GM18951 (cell line): Measurements from ENCODE around the gene STK10.

Experiments used
- POLR2A ChIP-seq: IDR thresholded peaks from 4 replicates; pipeline ENCODE4 v1.6.1; 2011; ENCODE audit warnings: mild to moderate bottlenecking; ENCODE audit not compliant: insufficient read length, insufficient read depth; ENCODE audit errors: extremely low read depth
- in situ Hi-C: fragments of 300-500 bp; cut with MboI; formaldehyde crosslinking; loops from one replicate; pipeline ENCODE4 v1.12.0; 2022; ENCODE audit warnings: low sequenced_read_pairs, mixed read lengths, inconsistent platforms; ENCODE audit not compliant: unreplicated experiment

The STK10 gene

DNA sequence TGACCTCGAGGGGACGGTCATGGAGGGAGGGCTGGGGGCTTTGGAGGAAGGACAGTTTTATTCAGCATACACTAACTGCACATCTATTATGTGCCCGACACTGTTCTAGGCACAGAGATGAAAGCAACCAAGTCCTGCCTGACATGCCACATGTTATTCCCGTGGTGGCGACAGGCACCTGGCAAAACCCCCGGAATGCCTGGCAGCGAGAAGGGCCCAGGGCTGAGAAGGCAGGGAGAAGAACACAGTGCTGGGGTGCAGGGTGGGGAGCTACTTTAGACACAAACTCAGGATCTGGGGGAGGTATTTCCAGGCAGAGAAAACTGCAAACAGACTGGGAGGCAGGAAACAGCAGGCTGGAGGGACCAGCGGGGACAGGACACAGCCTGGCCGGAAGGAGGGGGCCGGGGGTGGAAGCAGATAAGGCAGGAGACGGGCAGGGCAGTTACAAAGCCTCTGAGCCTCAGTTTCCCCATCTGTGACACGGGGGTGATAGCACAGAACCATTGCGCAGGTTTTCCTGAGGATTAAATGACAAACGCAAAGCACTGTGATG, 77.7 kb downstream of the STK10 start:
- no peak for TF ChIP-seq POLR2A
- in situ Hi-C loops: loop anchor here (10.0 kb wide), 1 partner anchor 174 kb away; the partner anchor contains the start of gene UBTD2

DNA sequence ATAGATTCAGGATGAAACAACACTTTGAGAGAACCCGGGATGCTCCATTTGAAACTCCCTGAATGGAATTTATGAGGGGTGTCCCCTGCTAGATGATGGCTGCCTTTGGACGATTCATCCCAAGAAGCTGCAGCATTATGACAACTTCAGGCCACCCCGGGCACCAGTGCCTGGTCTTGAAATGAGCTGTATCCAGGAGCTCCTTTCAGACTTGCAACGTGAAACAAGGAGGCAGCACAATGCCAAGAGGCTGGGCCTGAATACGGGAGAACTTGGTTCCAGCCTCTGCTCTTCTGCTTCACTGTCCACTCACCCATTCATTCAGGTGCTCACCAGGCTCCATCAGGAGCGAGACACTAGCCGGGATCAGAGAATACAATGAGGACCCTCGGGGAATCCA, 78.3 kb downstream of the STK10 start:
- in situ Hi-C loops: loop anchor here (10.0 kb wide), 1 partner anchor 175 kb away; the partner anchor contains the start of gene UBTD2
- no peak for TF ChIP-seq POLR2A

DNA sequence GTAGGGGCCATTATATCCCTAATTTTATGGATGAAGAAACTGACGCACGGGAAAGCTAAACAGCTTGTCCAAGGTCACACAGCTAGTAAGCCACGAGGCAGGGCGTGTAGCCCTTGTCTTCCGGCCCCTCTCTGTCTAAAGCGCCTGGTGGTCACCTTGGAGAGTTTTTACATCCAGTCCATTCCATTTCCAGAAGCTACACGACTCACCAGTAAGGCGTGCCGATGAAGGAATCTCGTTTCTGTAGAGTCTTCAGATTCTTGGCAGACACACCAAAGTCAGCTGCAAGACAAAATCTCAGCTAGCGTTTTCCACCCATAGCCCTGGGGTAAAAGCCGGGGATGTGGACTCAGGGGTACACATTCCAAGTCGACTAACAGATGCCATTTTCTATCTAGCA, 80.5 kb downstream of the STK10 start:
- in situ Hi-C loops: no loop called here

DNA sequence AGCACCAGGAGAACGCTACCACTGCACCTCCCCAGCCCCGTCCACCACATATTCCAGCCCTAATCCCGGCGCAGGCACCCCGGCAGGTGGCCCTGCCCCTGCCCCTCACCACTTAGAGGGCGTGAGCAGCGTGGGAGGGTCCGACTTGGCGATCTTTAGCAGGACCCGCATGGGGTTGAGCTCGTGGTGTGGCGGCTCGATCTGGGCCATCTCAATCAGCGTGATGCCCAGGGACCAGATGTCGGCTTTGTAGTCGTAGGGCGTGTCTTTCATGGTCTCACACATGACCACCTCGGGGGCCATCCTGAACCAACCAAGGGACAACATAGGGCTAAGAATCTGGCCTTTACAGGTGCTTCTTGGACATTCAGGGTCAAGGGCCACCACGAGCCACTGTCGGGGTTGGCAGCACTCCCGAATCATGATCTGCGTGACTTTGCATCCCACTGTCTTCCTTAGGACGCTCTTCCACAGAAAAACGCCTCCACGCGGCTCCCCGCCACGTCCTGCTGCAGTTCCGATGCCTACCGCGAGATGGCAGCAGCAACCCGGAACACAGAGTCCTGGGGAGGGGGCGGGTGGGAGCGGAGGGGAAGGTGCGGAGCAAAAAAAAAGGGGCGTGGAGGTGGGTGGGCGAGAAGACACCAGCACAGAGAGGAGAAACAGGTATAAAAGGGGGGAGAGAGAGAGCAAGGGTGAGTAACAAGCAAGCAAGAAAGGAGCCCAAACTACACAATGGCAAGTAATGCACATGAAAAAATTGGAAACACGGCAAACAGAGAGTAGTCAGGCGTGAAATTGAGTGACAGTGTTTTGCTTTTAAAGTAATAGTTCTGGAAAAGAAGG, 81.3 kb downstream of the STK10 start:
- no peak for TF ChIP-seq POLR2A
- in situ Hi-C loops: no loop called here

More for the DNA sequence above, 80.5 kb downstream of the STK10 start:
- no peak for TF ChIP-seq POLR2A

DNA sequence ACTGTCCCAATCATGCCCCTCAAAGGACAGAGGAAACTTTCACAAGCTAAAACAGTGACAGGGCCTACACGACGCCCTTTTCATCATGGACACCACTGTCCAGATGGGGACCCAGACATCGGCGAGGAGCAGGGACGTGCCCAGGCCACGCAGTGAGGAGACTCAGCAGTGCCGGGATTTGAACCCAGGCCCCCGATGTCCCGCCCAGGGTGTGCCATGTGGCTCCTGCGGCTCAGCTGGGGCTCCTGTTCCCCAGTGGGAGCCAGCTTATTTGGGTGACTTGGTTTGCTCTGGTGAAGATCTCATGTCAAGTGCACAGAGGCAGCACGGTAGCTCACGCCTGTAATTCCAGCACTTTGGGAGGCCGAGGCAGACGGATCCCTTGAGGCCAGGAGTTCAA, 82.2 kb downstream of the STK10 start:
- in situ Hi-C loops: no loop called here
- TF ChIP-seq POLR2A: no peak

DNA sequence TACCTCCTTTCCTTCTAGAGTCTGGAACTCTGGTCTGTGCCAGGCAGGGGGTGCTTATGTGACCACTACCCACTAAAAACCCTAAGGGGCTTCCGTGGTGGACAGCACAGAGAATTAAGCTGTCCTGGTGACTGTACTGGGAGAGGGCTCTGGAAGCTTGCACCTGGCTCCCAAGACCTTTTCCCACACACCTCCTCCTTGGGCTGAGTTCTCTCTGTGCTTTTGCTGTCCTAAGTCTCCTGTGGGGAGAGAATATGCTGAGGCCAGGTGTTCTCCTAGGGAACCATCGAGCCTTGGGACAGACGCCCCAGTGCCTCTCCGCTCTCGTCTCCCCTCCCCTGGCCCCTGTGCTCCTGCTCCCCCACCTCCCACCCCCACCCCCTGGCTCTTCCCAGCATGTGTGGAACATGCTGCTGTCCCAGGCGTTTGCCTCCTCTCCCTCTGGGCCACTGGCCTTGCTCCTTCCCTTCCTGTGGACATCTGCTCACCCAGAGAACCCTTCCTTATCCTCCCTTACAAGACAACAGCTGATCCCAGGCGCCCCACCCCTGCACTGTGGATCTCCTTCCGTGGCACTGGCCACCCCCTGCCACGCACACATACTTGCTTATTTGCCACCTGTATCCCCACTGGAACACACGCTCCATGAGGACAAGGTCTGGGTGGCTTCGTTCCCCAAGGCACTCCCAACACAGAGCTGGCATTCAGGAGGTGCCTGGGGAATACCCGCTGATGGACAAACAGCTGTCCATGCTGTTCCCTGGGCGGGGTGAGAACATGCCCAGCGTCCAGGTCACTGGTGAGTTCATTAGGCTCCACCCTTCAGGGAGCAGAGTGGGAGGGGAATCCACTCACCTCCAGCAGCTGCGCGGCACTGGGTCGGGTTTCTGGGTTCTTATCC, 83.0 kb downstream of the STK10 start:
- in situ Hi-C loops: no loop called here
- TF ChIP-seq POLR2A: no peak

DNA sequence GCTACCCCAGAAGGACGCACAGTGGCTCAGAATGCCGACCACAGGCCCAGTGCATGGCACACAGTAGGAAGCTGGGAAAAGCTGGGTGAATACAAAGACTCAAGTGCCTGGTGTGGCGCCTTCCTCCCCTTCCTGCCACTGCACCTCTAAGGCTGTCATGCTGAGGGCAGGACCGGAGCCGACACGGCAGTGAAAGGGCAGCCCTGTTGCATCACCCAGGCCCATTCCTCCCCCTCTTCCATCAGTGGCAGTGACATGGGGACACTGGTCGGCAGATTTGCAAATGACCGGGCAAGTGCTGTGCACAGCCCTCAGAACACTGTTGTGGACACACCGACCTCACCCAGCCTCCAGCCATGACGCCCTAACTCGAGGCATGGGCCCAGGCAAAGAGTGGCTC, 84.0 kb downstream of the STK10 start:
- in situ Hi-C loops: no loop called here
- TF ChIP-seq POLR2A: no peak

DNA sequence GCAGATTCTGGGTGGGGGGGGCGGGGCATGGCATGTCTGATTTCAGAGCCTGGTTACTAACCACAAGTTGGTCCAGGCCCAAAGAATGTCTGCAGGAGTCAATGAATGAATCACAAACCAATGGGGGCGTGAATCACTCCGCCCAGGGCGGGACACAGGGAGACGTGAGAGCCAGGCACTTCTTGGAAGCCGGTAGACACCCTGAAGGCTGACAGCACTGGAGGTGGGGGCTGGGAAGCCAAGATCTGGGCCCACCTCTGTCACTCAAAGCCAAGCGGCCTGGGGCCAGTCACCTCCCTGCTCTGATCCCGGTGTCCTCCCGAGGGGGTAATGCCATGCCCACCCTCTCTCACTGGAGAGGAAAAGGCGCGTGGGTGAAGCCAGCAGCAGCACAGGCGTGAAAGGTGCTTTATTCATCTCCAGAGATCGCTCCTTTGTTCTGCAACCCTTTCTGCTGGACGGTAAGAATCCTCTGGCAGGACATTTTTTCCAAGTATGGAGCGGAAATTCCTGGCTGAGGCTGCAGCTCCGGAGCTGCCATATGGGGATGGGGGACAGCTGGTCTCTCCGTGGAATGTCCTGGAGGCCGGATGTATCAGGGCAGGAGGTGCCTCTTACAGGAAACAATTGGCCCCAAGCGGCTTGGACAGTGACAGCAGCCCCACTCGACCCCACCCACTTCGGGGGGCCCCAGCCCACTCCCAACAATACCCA, 85.0 kb downstream of the STK10 start:
- TF ChIP-seq POLR2A: no peak
- in situ Hi-C loops: no loop called here

DNA sequence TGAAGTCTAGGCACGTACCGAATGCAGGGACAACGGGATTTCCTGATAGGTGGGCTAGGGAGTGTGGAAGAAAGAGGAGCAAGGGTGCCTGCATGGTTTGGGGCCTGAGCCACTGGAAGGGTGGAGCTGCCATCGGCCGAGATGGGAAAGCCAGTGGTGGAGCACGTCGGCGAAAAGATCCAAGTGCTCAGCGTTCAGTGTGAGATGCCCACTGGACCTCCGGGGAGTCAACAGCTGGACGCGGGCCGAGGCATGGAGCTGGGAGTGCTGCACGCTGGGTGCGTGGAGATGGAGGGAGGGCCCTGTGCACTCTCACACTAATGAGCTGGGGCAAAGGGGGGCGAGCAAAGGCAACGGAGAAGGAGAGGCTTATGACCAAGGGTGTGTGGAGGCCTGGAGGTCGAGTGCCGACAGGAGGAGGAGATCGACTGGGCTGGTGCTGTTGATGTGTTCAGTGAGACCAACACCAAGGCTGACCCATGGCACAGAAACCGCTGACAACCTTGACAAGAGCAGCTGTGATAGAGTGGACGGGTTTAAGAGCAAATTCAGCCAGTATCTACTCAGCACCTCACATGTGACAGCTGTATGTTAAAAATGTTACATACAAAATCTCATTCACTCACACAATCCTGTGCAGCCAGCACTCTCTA, 85.7 kb downstream of the STK10 start:
- in situ Hi-C loops: no loop called here
- TF ChIP-seq POLR2A: no peak

DNA sequence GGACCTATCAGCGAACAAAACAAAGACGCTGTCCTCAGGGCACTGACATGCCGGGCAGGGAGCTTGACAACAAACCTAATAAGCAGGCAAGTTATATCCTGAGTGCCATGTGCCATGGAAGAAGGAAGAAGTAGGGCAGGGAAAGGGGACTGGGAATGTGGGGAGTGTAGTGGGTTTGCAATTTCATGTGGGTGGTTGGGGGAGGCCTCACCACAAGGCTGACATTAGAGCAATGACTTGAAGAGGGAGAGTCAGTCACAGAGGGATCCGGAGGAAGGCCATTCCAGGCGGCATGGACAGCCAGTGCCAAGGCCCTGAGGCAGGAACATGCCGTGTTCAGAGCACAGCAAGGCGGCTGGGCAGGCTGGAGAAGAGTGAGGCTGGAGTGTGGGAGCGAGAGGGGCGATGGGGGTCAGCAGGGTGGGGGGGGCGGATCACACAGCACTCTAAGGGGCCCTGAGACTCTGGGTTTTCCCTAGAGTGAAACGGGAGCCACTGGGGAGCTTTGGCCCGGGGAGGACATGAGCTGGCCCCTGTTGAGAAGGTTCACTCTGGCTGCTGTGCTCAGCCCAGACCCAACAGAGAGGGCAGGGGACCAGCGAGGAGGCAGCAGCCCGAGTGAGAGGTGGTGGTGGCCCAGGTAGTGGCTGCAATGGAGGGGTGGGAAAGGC, 86.3 kb downstream of the STK10 start:
- in situ Hi-C loops: no loop called here
- no peak for TF ChIP-seq POLR2A

DNA sequence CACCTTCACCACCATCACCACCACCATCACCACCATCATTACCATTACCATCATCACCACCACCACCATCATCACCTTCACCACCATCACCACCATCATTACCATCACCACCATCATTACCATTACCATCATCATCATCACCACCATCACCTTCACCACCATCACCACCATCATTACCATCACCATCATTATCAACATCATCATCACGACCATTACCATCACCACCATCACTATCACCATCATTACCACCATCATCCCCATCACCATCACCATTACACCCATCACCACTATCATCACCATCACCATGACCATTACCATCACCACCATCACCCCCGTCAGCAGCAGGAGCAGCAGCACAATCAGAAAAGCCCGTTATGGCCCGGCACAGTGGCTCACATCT, 89.1 kb downstream of the STK10 start:
- in situ Hi-C loops: no loop called here
- TF ChIP-seq POLR2A: no peak

DNA sequence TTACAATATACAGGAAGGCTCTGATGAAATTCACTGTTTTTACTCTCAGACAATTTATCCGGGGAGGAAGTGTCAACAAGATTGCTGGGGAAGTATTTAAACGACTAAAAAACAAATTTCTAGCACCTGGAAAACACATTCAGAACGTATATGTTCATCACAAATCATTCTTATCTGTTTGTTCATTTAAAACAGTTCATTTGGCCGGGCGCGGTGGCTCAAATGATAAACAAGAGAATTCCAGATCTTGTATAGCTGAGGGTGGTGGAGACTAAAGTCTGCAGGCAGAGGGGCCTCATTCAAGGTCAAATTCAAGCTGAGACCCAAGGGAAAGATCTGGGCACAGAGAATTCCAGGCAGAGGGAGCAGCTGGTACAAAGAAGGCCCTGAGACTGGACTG, 90.0 kb downstream of the STK10 start:
- in situ Hi-C loops: no loop called here

More for the DNA sequence above, 90.0 kb downstream of the STK10 start:
- TF ChIP-seq POLR2A: no peak
